HUES48 (cell line): ENCODE results near the gene MAST3.

Experiments used
- H3K27ac ChIP-seq: one replicate; pipeline ENCODE4 v1.7.0; 2013; ENCODE audit warnings: low read depth, low read length, inconsistent platforms
- H3K27me3 ChIP-seq: 2 replicates; pipeline ENCODE4 v1.6.1; 2013; ENCODE audit warnings: mild to moderate bottlenecking, low read length; ENCODE audit not compliant: control insufficient read depth, insufficient read depth
- H3K36me3 ChIP-seq: 2 replicates; pipeline ENCODE4 v1.6.1; 2013; ENCODE audit warnings: low read length; ENCODE audit not compliant: control insufficient read depth, insufficient read depth
- H3K4me1 ChIP-seq: 2 replicates; pipeline ENCODE4 v1.6.1; 2013; ENCODE audit warnings: mild to moderate bottlenecking, low read length; ENCODE audit not compliant: control insufficient read depth, insufficient read depth
- H3K4me3 ChIP-seq: 2 replicates; pipeline ENCODE4 v1.5.1; 2013; ENCODE audit warnings: mild to moderate bottlenecking, low read depth, low read length
- H3K9ac ChIP-seq: 2 replicates; pipeline ENCODE4 v1.6.1; 2013; ENCODE audit warnings: mild to moderate bottlenecking, low read depth, low read length, moderate library complexity
- H3K9me3 ChIP-seq: 2 replicates; pipeline ENCODE4 v1.6.1; 2013; ENCODE audit warnings: low read length; ENCODE audit not compliant: control insufficient read depth, insufficient read depth

The MAST3 gene

GRCh38 chr19:18140473-18140872 is 42.9 kb downstream of the MAST3 start:
- H3K9me3 ChIP-seq = no peaks in the 10 kb centered on the region
- no peak overlapping the region for H3K9ac ChIP-seq
- no peak overlapping the region for H3K27ac ChIP-seq
- H3K4me1 ChIP-seq = no peaks in the 10 kb centered on the region
- peaks cover 56% of the 10 kb centered on the region for H3K36me3 ChIP-seq
- H3K4me3 ChIP-seq = no peak overlapping the region
- no peaks in the 10 kb centered on the region for H3K27me3 ChIP-seq

- Histone ChIP-seq H3K9me3 (no peaks in the 10 kb centered on the region), H3K27me3 (no peaks in the 10 kb centered on the region), H3K4me1 (no peaks in the 10 kb centered on the region), H3K36me3 (peaks cover 54% of the 10 kb centered on the region), H3K9ac (no peak overlapping the region), H3K27ac (no peak overlapping the region), H3K4me3 (no peak overlapping the region)
Measured at GRCh38 chr19:18141031-18141430, 43.5 kb downstream of the MAST3 start.

DNA sequence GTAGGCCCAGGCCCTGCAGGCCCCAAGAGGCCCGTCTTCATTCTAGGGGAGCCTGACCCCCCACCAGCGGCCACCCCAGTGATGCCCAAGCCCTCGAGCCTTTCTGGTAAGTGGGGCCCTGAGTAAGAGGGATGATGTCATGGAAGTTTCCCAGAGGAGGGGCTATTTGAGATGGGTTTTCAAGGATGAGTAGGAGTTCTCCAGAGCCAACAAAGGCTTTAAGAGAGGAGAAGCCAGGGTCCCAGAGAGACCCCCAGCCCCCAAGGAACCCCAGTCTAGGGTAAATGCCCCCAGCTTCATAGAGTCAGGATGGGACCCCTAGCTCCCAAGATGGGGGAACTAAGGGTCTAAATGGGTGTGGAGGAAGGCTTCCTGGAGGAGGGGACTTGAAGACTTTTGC is 46.3 kb downstream of the MAST3 start:
- H3K9ac ChIP-seq = no peak overlapping the region
- H3K4me1 ChIP-seq = no peaks in the 10 kb centered on the region
- no peak overlapping the region for H3K27ac ChIP-seq
- H3K36me3 ChIP-seq = peaks cover 49% of the 10 kb centered on the region
- H3K9me3 ChIP-seq = no peaks in the 10 kb centered on the region
- no peaks in the 10 kb centered on the region for H3K27me3 ChIP-seq
- H3K4me3 ChIP-seq = no peak overlapping the region

DNA sequence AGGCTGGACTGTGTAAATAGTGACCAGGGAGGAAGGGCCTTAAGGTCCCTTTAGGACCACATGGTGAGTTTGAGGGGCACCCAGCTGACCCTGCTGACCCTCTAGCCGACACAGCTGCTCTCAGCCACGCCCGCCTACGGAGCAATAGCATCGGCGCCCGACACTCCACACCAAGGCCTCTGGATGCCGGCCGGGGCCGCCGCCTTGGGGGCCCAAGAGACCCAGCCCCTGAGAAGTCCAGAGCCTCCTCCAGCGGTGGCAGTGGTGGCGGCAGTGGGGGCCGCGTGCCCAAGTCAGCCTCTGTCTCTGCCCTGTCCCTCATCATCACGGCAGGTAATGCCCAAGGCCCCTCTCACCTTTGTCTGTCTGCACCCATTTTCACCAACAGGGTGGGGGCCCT is 46.8 kb downstream of the MAST3 start:
- H3K27ac ChIP-seq = no peak overlapping the region

DNA sequence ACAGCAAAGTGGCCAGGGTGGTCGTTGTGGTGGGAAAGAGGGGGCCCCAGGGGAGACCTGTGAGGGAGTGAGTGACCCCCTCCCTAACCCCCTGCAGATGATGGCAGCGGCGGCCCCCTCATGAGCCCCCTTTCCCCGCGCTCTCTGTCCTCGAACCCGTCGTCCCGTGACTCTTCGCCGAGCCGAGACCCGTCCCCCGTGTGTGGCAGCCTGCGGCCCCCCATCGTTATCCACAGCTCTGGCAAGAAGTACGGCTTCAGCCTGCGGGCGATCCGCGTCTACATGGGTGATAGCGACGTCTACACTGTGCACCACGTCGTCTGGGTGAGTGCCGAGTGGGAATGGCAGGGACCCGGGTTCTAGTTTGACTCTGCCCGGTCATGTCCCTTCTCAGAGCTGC is 47.3 kb downstream of the MAST3 start:
- Histone ChIP-seq H3K4me3 (no peak overlapping the region), H3K4me1 (no peaks in the 10 kb centered on the region), H3K27ac (no peak overlapping the region), H3K9ac (no peak overlapping the region), H3K9me3 (no peaks in the 10 kb centered on the region), H3K27me3 (no peaks in the 10 kb centered on the region), H3K36me3 (peaks cover 47% of the 10 kb centered on the region)

More for the DNA sequence above, 46.8 kb downstream of the MAST3 start:
- Histone ChIP-seq H3K9me3 (no peaks in the 10 kb centered on the region), H3K4me1 (no peaks in the 10 kb centered on the region), H3K27me3 (no peaks in the 10 kb centered on the region), H3K9ac (no peak overlapping the region), H3K36me3 (peaks cover 47% of the 10 kb centered on the region), H3K4me3 (no peak overlapping the region)

GRCh38 chr19:18145391-18145999 is 47.9 kb downstream of the MAST3 start:
- Histone ChIP-seq H3K4me1 (no peaks in the 10 kb centered on the region), H3K36me3 (peaks cover 44% of the 10 kb centered on the region), H3K27ac (no peak overlapping the region), H3K9me3 (no peaks in the 10 kb centered on the region), H3K9ac (no peak overlapping the region), H3K27me3 (no peaks in the 10 kb centered on the region), H3K4me3 (no peak overlapping the region)

- H3K36me3 ChIP-seq = peaks cover 37% of the 10 kb centered on the region
- H3K27me3 ChIP-seq = no peaks in the 10 kb centered on the region
- H3K27ac ChIP-seq = no peak overlapping the region
- H3K9me3 ChIP-seq = no peaks in the 10 kb centered on the region
- no peaks in the 10 kb centered on the region for H3K4me1 ChIP-seq
- H3K4me3 ChIP-seq = no peak overlapping the region
- H3K9ac ChIP-seq = no peak overlapping the region
Measured at GRCh38 chr19:18147396-18147795, 49.8 kb downstream of the MAST3 start.

GRCh38 chr19:18149596-18149975 is 52.0 kb downstream of the MAST3 start:
- no peak overlapping the region for H3K9ac ChIP-seq
- H3K36me3 ChIP-seq = peaks cover 23% of the 10 kb centered on the region
- H3K27me3 ChIP-seq = no peaks in the 10 kb centered on the region
- H3K9me3 ChIP-seq = no peaks in the 10 kb centered on the region
- H3K4me1 ChIP-seq = peaks cover 4% of the 10 kb centered on the region; the same call in 1 of the 2 replicates
- H3K27ac ChIP-seq = no peak overlapping the region
- no peak overlapping the region for H3K4me3 ChIP-seq

DNA sequence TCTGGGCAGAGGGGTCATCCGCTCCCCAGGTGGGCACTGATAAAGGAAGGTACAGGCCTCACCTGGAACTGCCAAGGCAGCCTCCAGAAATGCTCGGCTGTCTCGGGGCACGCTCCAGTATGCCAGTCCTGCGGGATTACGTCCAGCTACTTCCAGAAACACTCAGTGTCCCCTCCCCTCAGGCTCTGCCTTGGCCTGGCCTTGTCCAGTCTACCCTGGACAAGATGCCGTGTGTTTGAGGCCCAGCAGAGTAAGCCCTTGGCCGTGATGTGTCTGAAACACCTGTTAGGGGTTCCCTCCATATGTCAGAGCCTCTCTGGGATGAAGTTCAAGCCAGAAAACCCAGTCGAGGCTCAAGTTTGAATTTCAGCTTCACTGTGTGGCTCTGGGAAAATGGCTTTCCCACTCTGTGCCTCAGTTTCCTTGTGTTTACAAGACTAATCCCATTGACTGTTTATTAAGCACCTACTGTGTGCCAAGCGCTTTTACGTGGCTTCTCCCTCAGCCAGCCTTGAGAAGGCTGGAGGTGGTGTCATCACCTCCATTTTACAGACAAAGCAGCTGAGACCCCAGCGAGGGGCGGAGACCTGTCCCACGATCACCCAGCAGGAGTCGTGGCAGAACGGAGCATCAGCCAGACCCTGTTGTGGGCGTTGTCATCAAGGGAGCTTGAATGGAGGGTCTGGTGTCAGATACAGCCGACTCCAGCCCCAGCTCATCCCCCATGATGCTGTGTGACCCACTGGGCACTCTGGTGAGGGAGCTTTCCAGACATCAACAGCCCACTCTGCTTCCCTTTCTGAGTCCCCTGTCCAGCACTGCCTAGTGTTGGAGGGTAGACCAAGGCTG is 53.4 kb downstream of the MAST3 start:
- H3K4me3 ChIP-seq = no peak overlapping the region

DNA sequence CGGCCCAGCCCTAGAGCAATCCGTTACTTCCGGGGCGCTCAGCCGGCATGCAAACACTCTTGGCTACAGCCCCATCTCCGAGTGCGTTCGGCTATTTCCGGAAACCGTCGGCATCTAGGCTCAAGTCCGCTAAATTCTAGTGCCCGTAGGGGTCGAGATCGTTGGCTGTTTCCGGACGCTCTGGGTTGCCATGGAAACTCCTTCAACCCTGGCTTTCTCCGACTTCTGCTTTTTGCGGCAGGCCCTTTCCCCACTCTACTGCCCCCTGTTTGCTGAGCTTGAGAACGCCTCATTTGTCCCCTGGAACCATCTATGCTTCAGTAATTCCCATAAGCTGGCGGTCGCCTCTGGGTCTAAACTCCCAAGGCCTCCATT is 54.9 kb downstream of the MAST3 start:
- H3K36me3 ChIP-seq = peaks cover 16% of the 10 kb centered on the region
- no peaks in the 10 kb centered on the region for H3K9me3 ChIP-seq
- H3K4me1 ChIP-seq = peaks cover 8% of the 10 kb centered on the region; the same call in 1 of the 2 replicates
- peak overlapping the region; percentile 95 for H3K9ac ChIP-seq
- H3K27me3 ChIP-seq = no peaks in the 10 kb centered on the region
- peak overlapping the region; percentile 99 for H3K27ac ChIP-seq
- H3K4me3 ChIP-seq = peak overlapping the region; percentile 85

More for the DNA sequence above, 53.4 kb downstream of the MAST3 start:
- H3K4me1 ChIP-seq = peaks cover 4% of the 10 kb centered on the region; the same call in 1 of the 2 replicates
- H3K27ac ChIP-seq = no peak overlapping the region
- H3K9ac ChIP-seq = no peak overlapping the region
- H3K27me3 ChIP-seq = no peaks in the 10 kb centered on the region
- H3K36me3 ChIP-seq = peaks cover 17% of the 10 kb centered on the region
- no peaks in the 10 kb centered on the region for H3K9me3 ChIP-seq

DNA sequence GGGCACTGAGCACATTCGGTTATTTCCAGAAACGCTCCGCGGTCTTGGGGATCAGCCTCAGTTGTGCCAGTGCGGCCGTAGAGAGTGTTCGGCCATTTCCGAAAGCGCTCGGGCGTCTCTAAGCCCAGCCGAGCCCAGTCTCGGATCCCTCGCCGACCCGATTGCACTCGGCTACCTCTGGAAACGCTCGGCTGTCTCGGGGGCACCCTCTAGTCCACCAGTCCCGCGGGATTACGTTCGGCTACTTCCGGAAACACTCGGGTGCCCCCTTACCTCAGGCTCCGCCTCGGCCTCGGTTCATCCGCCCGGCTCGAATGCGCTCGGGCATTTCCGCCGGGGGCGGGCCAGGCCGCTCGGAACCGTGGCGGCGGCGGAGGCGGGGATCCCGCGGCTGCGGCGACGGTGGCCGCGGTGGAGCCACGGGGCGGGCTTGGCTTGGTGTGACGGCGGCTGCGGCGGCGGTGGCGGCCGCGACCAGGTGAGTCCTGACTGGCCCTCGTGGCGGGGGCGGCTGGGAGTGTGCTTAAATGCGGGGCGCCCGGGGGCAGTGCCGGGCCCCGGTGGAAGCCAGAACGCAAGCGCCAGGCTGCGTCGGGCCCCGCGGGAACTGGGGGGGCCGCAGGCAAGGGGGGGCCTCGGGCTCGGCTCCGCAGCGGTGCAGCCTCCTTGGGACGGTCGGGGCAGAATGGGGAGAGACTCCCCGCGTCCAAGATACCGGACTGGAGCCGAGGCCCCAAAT is 55.4 kb downstream of the MAST3 start, which contains the start of gene PIK3R2:
PIK3R2 (plus strand) TSS at position 347 of the 739 bp plus-strand sequence. CDS start 2,717 bp downstream, outside the sequence.
- Histone ChIP-seq H3K27ac (peak within 1 kb of the TSS; percentile 99), H3K4me3 (peak within 1 kb of the TSS; percentile 85), H3K4me1 (peaks cover 10% of the 10 kb centered on the region; the same call in 1 of the 2 replicates), H3K36me3 (peaks cover 13% of the 10 kb centered on the region), H3K27me3 (no peaks in the 10 kb centered on the region), H3K9ac (peak within 1 kb of the TSS; percentile 95), H3K9me3 (no peaks in the 10 kb centered on the region)
